GM23248 (cell line): ENCODE results near the gene PTRH1. TPM values are rescaled to one million over a fixed set of nuclear protein-coding genes. Genes with fewer than 3 reads are reported as not detected.

Experiments
- DNase-seq: peaks from one replicate; pipeline ENCODE4 v3.0.0-alpha.2; 2015
- H2AFZ ChIP-seq: fragments of 200-600 bp; sonication (generic); 2 replicates; pipeline ENCODE4 v1.6.1; 2016; ENCODE audit warnings: antibody characterized with exemption
- H3F3A ChIP-seq: fragments of 200-600 bp; sonication (generic); 2 replicates; pipeline ENCODE4 v1.6.1; 2016; ENCODE audit warnings: mild to moderate bottlenecking, antibody characterized with exemption, mixed run types; ENCODE audit not compliant: insufficient read depth
- H3K27ac ChIP-seq: fragments of 200-600 bp; sonication (generic); 2 replicates; pipeline ENCODE4 v1.5.1; 2016; ENCODE audit warnings: mild to moderate bottlenecking
- H3K27me3 ChIP-seq: fragments of 200-600 bp; sonication (generic); replicated peaks from 2 replicates; pipeline ENCODE4 v1.6.1; 2016; ENCODE audit warnings: mild to moderate bottlenecking; ENCODE audit not compliant: insufficient read depth
- H3K36me3 ChIP-seq: fragments of 200-600 bp; sonication (generic); 2 replicates; pipeline ENCODE4 v1.6.1; 2016; ENCODE audit warnings: low read depth, mild to moderate bottlenecking
- H3K4me1 ChIP-seq: fragments of 200-600 bp; sonication (generic); 2 replicates; pipeline ENCODE4 v1.6.1; 2016; ENCODE audit warnings: mild to moderate bottlenecking; ENCODE audit not compliant: insufficient read depth
- H3K4me2 ChIP-seq: fragments of 200-600 bp; sonication (generic); one replicate; pipeline ENCODE4 v1.6.1; 2016; ENCODE audit warnings: mild to moderate bottlenecking; ENCODE audit not compliant: unreplicated experiment
- H3K4me3 ChIP-seq: fragments of 200-600 bp; sonication (generic); 2 replicates; pipeline ENCODE4 v1.5.1; 2016; ENCODE audit warnings: mild to moderate bottlenecking
- H3K79me2 ChIP-seq: fragments of 200-600 bp; sonication (generic); 2 replicates; pipeline ENCODE4 v1.6.1; 2016; ENCODE audit warnings: mild to moderate bottlenecking; ENCODE audit not compliant: insufficient read depth
- H3K9ac ChIP-seq: fragments of 200-600 bp; sonication (generic); 2 replicates; pipeline ENCODE4 v1.6.1; 2016; ENCODE audit warnings: mild to moderate bottlenecking
- H3K9me2 ChIP-seq: fragments of 200-600 bp; sonication (generic); 2 replicates; pipeline ENCODE4 v1.6.1; 2016; ENCODE audit warnings: mixed run types, mild to moderate bottlenecking, moderate library complexity; ENCODE audit not compliant: insufficient read depth
- H3K9me3 ChIP-seq: fragments of 200-600 bp; sonication (generic); one replicate; pipeline ENCODE4 v1.6.1; 2017; ENCODE audit warnings: low read depth
- H4K20me1 ChIP-seq: fragments of 200-600 bp; sonication (generic); 2 replicates; pipeline ENCODE4 v1.6.0; 2016; ENCODE audit not compliant: insufficient read depth
- EZH2 ChIP-seq: fragments of 200-600 bp; sonication (generic); IDR thresholded peaks from 2 replicates; pipeline ENCODE4 v1.6.1; 2018; ENCODE audit warnings: antibody characterized with exemption, mild to moderate bottlenecking; ENCODE audit not compliant: insufficient read depth, poor library complexity, severe bottlenecking
- EZH2phosphoT487 ChIP-seq: fragments of 200-600 bp; sonication (generic); IDR thresholded peaks from 2 replicates; pipeline ENCODE4 v1.6.1; 2018; ENCODE audit warnings: antibody characterized with exemption, moderate library complexity, mild to moderate bottlenecking, low read depth; ENCODE audit not compliant: insufficient read depth
- WGBS, 2 experiments: methylation state at CpG; one replicate each; pipeline ENCODE4 v1.1.6; 2015 to 2017; ENCODE audit warnings: low lambda C conversion rate in 2 of 2, low coverage in 1 of 2; ENCODE audit errors: missing lambda C conversion rate in 2 of 2; 5-methylcytosine and 5-hydroxymethylcytosine counted together
- in situ Hi-C: fragments of 300-500 bp; cut with MboI; formaldehyde crosslinking; loops from 2 replicates; pipeline ENCODE4 v1.15.0; 2020
- polyA plus RNA-seq: library from polyadenylated mRNA; unstranded; fragments of >200 nt; fragmentation: Nextera tagmentation; extraction: Ambion mirVana; gene quantifications from 2 replicates; pipeline ENCODE4 v1.2.1, GENCODE V29; 2016
- total RNA-seq: library from RNA; depleted of rRNA; stranded (reverse); fragments of >200 nt; shearing (Covaris generic); gene quantifications from 2 replicates; pipeline ENCODE4 v1.2.3, GENCODE V29; 2014

Gene PTRH1
- total and polyA plus RNA-seq, 2 experiments from 2014 or later, result 33.1 to 34.3 TPM

- Histone ChIP-seq H3K4me2 (no peak overlapping the region), H4K20me1 (no peaks in the 10 kb centered on the region), H3K27me3 (peaks cover 29% of the 10 kb centered on the region), H3K36me3 (no peaks in the 10 kb centered on the region), H3F3A (no peaks in the 10 kb centered on the region), H3K79me2 (no peaks in the 10 kb centered on the region), H3K27ac (no peak overlapping the region), H3K9ac (no peak overlapping the region), H2AFZ (no peak overlapping the region), H3K4me1 (no peaks in the 10 kb centered on the region), H3K9me3 (no peaks in the 10 kb centered on the region), H3K4me3 (no peak overlapping the region), H3K9me2 (no peaks in the 10 kb centered on the region)
- no peak for TF ChIP-seq EZH2
- no peak for TF ChIP-seq EZH2phosphoT487
- WGBS, 2 experiments, result 10 to 13% methylated on average over 10 of the region's 10 CpGs
- DNase-seq, result peak; percentile 54
- in situ Hi-C loops, result no loop called here
Measured at GRCh38 chr9:127751269-127752054, 36.0 kb upstream of the PTRH1 start.

- no peaks in the 10 kb centered on the region for H3K9me3 ChIP-seq
- no peak for DNase-seq
- H3K27ac ChIP-seq, result no peak overlapping the region
- no peak overlapping the region for H2AFZ ChIP-seq
- no peaks in the 10 kb centered on the region for H3K36me3 ChIP-seq
- H4K20me1 ChIP-seq, result no peaks in the 10 kb centered on the region
- no peak for TF ChIP-seq EZH2
- no peak for TF ChIP-seq EZH2phosphoT487
- H3K79me2 ChIP-seq, result no peaks in the 10 kb centered on the region
- H3K9ac ChIP-seq, result no peak overlapping the region
- H3K4me3 ChIP-seq, result no peak overlapping the region
- in situ Hi-C loops, result no loop called here
- no peaks in the 10 kb centered on the region for H3F3A ChIP-seq
- 80 to 86% methylated on average over 22 to 26 of the region's 26 CpGs for WGBS, 2 experiments
- no peak overlapping the region for H3K4me2 ChIP-seq
- H3K4me1 ChIP-seq, result no peaks in the 10 kb centered on the region
- peaks cover 18% of the 10 kb centered on the region for H3K27me3 ChIP-seq
- no peaks in the 10 kb centered on the region for H3K9me2 ChIP-seq
Measured at GRCh38 chr9:127749090-127749787, 33.8 kb upstream of the PTRH1 start.

GRCh38 chr9:127746959-127747569, 31.6 kb upstream of the PTRH1 start:
- Histone ChIP-seq H3K27ac (no peak overlapping the region), H3K79me2 (no peaks in the 10 kb centered on the region), H3K4me1 (no peaks in the 10 kb centered on the region), H3K9me2 (no peaks in the 10 kb centered on the region), H3K9ac (no peak overlapping the region), H3K4me2 (no peak overlapping the region), H4K20me1 (no peaks in the 10 kb centered on the region), H3F3A (no peaks in the 10 kb centered on the region), H2AFZ (no peak overlapping the region), H3K36me3 (no peaks in the 10 kb centered on the region), H3K4me3 (no peak overlapping the region), H3K9me3 (no peaks in the 10 kb centered on the region), H3K27me3 (no peaks in the 10 kb centered on the region; the same call in 1 of the 2 replicates)
- in situ Hi-C loops, result no loop called here
- DNase-seq, result no peak
- WGBS, 2 experiments, result 75 to 83% methylated on average over 15 of the region's 15 CpGs
- TF ChIP-seq EZH2phosphoT487 (no peak), EZH2 (no peak)

GRCh38 chr9:127744398-127745110, 29.1 kb upstream of the PTRH1 start:
- H3K9ac ChIP-seq, result no peak overlapping the region
- H3K79me2 ChIP-seq, result no peaks in the 10 kb centered on the region
- H3K4me1 ChIP-seq, result peaks cover 7% of the 10 kb centered on the region
- H3K4me2 ChIP-seq, result no peak overlapping the region
- no peaks in the 10 kb centered on the region for H3K9me2 ChIP-seq
- 87 to 88% methylated on average over 13 to 16 of the region's 19 CpGs for WGBS, 2 experiments
- no peak overlapping the region for H2AFZ ChIP-seq
- no peak overlapping the region for H3K27ac ChIP-seq
- no peaks in the 10 kb centered on the region for H3K36me3 ChIP-seq
- TF ChIP-seq EZH2phosphoT487 (no peak), EZH2 (no peak)
- DNase-seq, result no peak
- peaks cover 15% of the 10 kb centered on the region; the same call in 1 of the 2 replicates for H3F3A ChIP-seq
- H3K4me3 ChIP-seq, result no peak overlapping the region
- no peaks in the 10 kb centered on the region for H4K20me1 ChIP-seq
- no peaks in the 10 kb centered on the region; the same call in 1 of the 2 replicates for H3K27me3 ChIP-seq
- in situ Hi-C loops, result no loop called here
- no peaks in the 10 kb centered on the region for H3K9me3 ChIP-seq
